ENCODE measurements around the gene PHF21A. TPM values are rescaled to one million over a fixed set of nuclear protein-coding genes. Genes with fewer than 3 reads are reported as not detected.

Gene PHF21A
- total RNA-seq, 2 donors from 2014 or later, result 50.3 to 64.3 TPM

DNA sequence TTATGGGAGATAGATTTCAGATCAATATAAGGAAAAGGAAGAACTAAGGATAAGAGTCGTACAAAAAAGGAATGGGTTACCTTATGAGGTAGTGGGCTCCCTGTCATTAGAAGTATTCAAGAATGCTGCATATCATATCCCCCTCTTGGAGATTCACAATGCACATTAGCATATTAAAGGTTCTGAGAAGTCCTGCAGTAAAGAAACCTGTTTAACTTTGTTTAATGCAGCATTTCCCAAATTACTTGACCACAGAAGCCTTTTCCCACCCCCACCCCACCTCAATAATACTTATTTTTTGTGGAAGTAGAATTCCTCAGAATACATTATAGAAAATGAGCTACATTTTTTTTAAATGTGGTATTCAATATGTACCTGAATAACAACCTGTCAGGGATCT lies 30.9 kb downstream of the PHF21A start:
- H3K36me3 Mint-ChIP-seq, result no peaks in the 10 kb centered on the region
- ATAC-seq, result no peak

DNA sequence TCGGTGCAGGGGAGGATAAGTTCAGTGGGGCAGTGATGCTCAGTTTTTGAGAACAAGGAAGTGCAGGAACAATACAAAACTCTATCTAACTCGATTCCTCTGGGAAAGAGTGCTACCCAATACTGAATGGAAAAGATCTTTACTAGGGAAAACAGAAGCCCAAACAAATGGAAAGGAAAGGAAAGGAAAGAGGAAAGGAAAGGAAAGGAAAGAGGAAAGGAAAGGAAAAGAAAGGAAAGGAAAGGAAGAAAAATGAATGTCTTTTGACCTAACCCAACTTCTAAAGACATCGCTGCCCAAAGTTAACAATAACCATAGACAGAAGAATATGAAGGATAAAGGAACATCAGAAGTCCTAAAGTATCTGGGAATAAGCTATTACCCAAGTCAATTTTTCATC lies 41.6 kb downstream of the PHF21A start:
- peaks cover 11% of the 10 kb centered on the region for H3K36me3 Mint-ChIP-seq

More for the DNA sequence above, 30.9 kb downstream of the PHF21A start:
- H3K27me3 Mint-ChIP-seq, result no peaks in the 10 kb centered on the region
- no peaks in the 10 kb centered on the region for H3K9me3 Mint-ChIP-seq
- H3K4me3 Mint-ChIP-seq, result no peak overlapping the region
- peaks cover 3 to 4% of the 10 kb centered on the region in 2 donors for H3K4me1 Mint-ChIP-seq (ENCODE audit: low read depth in 2 of 2)
- no peak for DNase-seq (ENCODE audit: low spot score)
- no peak overlapping the region for H3K27ac Mint-ChIP-seq

DNA sequence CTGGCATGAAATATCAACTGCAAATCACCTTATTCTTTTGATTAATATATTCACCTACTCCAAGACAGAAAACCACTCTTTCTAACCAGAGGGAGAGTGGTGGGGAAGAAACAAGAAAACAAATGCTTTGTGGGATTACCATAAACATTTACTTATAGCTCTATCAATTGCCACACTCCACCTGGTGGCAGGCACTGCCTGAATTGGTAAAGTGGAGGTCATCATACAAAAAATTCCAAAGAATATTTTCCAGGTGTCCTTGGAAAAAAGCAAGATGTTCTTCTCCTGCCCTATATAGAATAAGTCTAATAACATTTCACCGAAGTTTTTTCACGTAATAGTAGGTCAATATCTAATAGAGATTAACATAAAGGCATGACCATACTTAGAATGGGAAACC lies 45.3 kb downstream of the PHF21A start:
- Mint-ChIP-seq H3K4me1 (ENCODE audit: low read depth in 2 of 2) (peaks cover 7 to 18% of the 10 kb centered on the region in 2 donors), H3K27ac (no peak overlapping the region), H3K4me3 (no peak overlapping the region), H3K9me3 (no peaks in the 10 kb centered on the region), H3K27me3 (no peaks in the 10 kb centered on the region), H3K36me3 (peaks cover 15% of the 10 kb centered on the region)
- no peak for DNase-seq (ENCODE audit: low spot score)
- no peak for ATAC-seq

More for the DNA sequence above, 41.6 kb downstream of the PHF21A start:
- Mint-ChIP-seq H3K27ac (no peak overlapping the region), H3K4me1 (ENCODE audit: low read depth in 2 of 2) (peaks cover 3 to 12% of the 10 kb centered on the region in 2 donors), H3K4me3 (no peak overlapping the region), H3K9me3 (no peaks in the 10 kb centered on the region), H3K27me3 (no peaks in the 10 kb centered on the region)
- no peak for DNase-seq (ENCODE audit: low spot score)
- ATAC-seq, result no peak

DNA sequence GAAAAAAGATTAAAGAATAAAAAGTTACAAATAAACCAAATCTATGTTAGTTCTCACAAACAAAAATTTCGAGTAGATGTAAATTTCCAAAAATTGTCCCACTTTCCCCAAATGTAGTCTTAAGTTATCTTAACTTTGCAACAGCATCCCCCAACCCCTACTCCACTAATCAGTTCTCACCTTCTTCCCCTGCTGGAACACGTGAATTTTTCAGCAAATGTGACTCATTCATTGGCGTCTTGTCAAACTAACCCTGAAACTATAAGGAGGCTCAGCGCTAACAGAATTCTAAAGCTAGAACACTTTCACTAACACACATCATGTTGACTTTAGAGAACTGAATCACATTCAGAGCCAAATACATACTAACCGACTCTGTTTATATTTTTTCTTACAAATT lies 46.1 kb downstream of the PHF21A start:
- Mint-ChIP-seq H3K27me3 (no peaks in the 10 kb centered on the region), H3K9me3 (no peaks in the 10 kb centered on the region), H3K27ac (no peak overlapping the region), H3K4me1 (ENCODE audit: low read depth in 2 of 2) (peaks cover 7 to 18% of the 10 kb centered on the region in 2 donors), H3K36me3 (peaks cover 15% of the 10 kb centered on the region), H3K4me3 (no peak overlapping the region)
- no peak for DNase-seq (ENCODE audit: low spot score)
- ATAC-seq, result peak in 1 of 2 donors; percentile 69

DNA sequence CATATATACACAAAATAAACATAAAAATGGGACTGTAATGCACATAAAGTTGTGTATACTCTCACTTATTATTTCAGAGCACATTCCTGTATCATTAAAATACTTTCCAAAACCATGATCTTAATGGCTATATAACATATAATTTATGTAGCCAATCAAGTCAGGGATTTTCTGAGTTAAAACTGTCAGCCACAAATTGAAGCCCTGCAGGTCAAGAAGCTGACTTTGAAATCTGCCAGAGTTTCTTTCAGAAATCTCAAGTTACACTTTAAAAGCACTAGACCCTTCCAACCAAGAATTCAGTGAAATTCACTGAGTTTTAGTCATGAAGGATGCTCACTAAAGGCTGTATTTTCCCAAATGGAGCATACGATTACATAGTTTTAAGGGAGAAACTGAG lies 47.6 kb downstream of the PHF21A start:
- peaks cover 16% of the 10 kb centered on the region for H3K36me3 Mint-ChIP-seq
- peaks cover 17 to 25% of the 10 kb centered on the region in 2 donors for H3K4me1 Mint-ChIP-seq (ENCODE audit: low read depth in 2 of 2)
- DNase-seq (ENCODE audit: low spot score), result no peak

DNA sequence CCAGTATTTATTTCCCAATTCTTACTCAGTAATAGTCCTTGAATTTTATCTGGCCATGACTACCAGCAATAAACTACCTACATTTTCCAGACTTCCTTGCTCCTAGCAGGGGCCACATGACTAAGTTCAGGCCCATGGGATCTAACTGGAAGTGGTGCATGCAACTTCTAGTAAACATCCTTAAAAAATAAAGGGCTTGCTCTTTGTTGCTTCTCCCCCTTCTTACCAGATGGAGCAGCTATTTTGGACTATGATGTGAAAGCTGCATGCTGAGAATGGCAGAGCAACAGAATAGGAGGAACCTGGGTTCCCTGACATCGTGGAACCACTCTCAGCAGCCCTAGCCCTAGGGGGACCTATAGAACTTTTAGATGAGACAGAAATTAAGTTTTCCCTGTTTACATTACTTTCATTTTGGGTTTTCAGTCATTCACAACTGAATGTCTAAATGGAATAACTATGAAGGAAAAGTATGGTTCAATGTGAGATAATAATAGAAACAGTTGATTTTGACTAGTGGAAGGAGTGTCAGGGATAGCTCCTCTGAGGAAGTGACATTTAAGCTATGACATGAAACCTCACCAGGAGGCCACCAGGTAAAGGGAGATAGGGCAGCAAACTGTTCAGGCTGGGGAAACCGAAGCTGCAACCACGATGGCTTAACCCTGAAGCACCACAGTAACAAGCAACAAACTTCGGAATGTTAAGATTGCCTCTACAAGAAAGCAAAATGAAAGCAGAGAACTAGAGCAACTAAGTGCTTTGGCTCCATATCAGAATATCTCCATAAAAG lies 48.9 kb downstream of the PHF21A start:
- no peak overlapping the region for H3K4me3 Mint-ChIP-seq
- H3K27ac Mint-ChIP-seq, result peak overlapping the region in 1 of 2 donors; percentile 14
- H3K9me3 Mint-ChIP-seq, result no peaks in the 10 kb centered on the region
- peaks cover 18% of the 10 kb centered on the region for H3K36me3 Mint-ChIP-seq
- DNase-seq (ENCODE audit: low spot score), result no peak
- H3K4me1 Mint-ChIP-seq (ENCODE audit: low read depth in 2 of 2), result peaks cover 17 to 26% of the 10 kb centered on the region in 2 donors
- no peaks in the 10 kb centered on the region for H3K27me3 Mint-ChIP-seq
- ATAC-seq, result no peak

More for the DNA sequence above, 47.6 kb downstream of the PHF21A start:
- no peak for ATAC-seq
- Mint-ChIP-seq H3K27ac (no peak overlapping the region), H3K9me3 (no peaks in the 10 kb centered on the region), H3K27me3 (no peaks in the 10 kb centered on the region), H3K4me3 (no peak overlapping the region)

DNA sequence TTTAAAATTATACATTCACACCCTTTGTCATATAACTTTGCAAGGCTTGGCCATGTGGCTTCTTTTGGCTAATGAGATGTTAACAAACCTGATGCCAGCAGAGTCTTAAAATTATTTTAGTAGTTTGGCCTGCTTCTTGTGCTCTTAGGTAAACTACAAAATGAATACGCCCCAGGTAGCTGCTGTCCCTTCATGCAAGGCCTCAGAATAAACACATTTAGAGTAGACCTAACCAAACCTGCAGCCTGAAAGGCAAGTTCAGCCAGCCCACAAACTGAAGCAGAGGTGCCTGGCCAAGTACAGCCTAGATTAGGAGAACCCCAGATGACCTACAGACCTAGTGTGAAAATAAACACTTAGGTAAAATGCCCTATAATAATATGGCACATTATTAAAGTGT lies 50.2 kb downstream of the PHF21A start:
- ATAC-seq, result no peak
- Mint-ChIP-seq H3K27me3 (no peaks in the 10 kb centered on the region), H3K4me3 (no peak overlapping the region), H3K27ac (no peak overlapping the region), H3K4me1 (ENCODE audit: low read depth in 2 of 2) (peaks cover 19 to 26% of the 10 kb centered on the region in 2 donors), H3K36me3 (peaks cover 18% of the 10 kb centered on the region), H3K9me3 (no peaks in the 10 kb centered on the region)
- DNase-seq (ENCODE audit: low spot score), result no peak

DNA sequence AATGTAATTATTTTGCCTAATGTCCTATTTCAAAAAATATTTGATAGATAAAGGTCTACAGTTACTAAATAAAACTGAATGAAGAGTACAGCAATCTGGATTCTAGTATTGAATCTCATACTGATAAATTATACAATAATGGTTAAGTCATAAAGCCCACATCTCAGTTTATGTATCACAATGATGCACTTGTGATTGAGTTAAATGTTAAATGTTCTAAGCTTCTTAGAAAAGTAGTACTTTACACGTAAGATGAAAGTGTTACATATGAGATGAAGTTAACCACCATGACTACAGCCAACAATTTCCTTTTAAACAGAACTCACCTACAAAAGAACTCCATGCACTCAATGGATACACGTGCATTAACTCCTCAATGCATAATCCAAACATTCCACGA lies 51.7 kb downstream of the PHF21A start:
- H3K4me3 Mint-ChIP-seq, result no peak overlapping the region
- peak overlapping the region in 1 of 2 donors; percentile 28 for H3K27ac Mint-ChIP-seq
- H3K27me3 Mint-ChIP-seq, result no peaks in the 10 kb centered on the region
- peaks cover 11% of the 10 kb centered on the region for H3K36me3 Mint-ChIP-seq
- H3K9me3 Mint-ChIP-seq, result no peaks in the 10 kb centered on the region
- ATAC-seq, result peak in 1 of 2 donors; percentile 65
- no peak for DNase-seq (ENCODE audit: low spot score)
- peaks cover 19 to 24% of the 10 kb centered on the region in 2 donors for H3K4me1 Mint-ChIP-seq (ENCODE audit: low read depth in 2 of 2)

DNA sequence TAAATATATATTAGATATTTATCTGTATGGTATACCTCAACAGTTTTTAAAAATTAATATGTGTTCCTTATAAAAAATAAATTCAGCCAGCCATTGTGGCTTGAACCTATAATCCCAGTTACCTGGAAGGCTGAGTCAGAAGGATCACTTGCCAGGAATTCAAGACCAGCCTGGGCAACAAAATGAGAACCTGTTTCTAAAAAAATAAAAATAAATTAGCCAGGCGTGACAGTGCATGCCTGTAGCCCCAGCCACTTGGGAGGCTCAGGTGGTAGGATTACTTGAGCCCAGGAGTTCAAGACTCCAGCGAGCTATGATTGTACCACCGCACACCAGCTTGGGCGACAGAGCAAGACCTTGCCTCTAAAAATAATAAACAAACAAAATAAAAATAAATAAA lies 54.9 kb downstream of the PHF21A start:
- Mint-ChIP-seq H3K9me3 (no peaks in the 10 kb centered on the region), H3K4me1 (ENCODE audit: low read depth in 2 of 2) (peaks cover 15 to 26% of the 10 kb centered on the region in 2 donors), H3K27me3 (no peaks in the 10 kb centered on the region), H3K4me3 (no peak overlapping the region), H3K36me3 (peaks cover 8% of the 10 kb centered on the region), H3K27ac (no peak overlapping the region)
- ATAC-seq (no peak), DNase-seq (ENCODE audit: low spot score) (no peak)

DNA sequence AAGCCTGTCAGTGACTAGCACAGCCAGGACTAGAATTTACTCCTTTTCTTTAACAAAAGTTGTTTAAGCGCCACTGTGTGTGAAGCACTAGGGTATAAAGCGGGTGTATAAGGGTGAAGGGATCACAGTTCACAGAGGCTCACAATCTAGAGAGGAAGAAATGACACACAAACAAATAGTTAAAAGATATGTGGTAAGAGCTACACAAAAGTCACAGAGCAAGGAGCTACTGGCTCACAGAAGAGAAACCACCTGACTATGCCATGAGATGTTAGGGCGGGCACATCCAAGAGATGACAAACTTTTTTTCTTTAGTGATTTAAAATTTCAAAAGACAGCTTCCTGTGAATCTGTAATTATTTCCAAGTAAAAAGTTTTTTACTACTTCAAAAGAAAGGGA lies 55.6 kb downstream of the PHF21A start:
- DNase-seq (ENCODE audit: low spot score) (no peak), ATAC-seq (no peak)
- H3K4me3 Mint-ChIP-seq, result no peak overlapping the region
- peaks cover 8% of the 10 kb centered on the region for H3K36me3 Mint-ChIP-seq
- no peak overlapping the region for H3K27ac Mint-ChIP-seq
- H3K9me3 Mint-ChIP-seq, result no peaks in the 10 kb centered on the region
- H3K27me3 Mint-ChIP-seq, result no peaks in the 10 kb centered on the region
- H3K4me1 Mint-ChIP-seq (ENCODE audit: low read depth in 2 of 2), result peaks cover 15 to 26% of the 10 kb centered on the region in 2 donors

DNA sequence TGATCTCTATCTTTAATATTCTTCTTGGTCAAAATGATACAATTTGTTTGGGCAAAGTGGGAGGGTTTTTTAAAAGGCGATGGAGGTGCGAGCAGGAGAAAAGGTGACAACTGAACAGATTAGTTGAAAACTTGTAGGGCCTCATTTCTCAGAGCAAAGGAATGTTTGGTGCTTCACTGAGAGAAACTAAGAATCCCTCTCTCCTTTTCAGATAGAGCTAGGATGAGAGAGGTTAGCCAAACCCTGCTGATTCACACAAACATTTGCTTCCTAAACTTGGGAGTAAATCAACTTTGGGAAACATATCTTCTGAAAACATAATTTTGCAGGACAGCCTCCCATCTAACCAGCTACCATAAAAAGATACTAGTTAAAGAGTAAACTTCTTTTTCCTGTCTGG lies 57.0 kb downstream of the PHF21A start:
- DNase-seq (ENCODE audit: low spot score) (no peak), ATAC-seq (no peak)
- Mint-ChIP-seq H3K36me3 (peaks cover 7% of the 10 kb centered on the region), H3K27ac (no peak overlapping the region), H3K4me3 (no peak overlapping the region), H3K9me3 (no peaks in the 10 kb centered on the region), H3K4me1 (ENCODE audit: low read depth in 2 of 2) (peaks cover 11 to 20% of the 10 kb centered on the region in 2 donors), H3K27me3 (no peaks in the 10 kb centered on the region)

DNA sequence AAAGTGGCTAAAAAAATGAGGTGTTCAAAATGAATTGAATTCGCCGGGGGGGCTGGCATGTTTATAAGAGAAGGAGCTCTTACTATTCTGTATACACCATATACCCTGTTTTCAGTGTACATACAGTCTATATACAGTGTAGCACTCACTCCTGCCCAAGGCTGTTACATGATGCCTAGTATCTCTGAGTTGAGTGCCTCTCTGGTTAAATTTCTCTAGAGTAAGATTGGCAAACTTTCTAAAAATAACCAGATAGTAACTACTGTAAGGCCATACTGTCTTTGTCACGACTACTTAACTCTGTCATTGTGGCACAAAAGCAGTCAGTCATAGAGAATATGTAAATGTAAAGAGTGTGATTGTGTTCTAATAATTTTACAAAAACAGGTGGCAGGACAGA lies 58.1 kb downstream of the PHF21A start:
- peaks cover 7 to 13% of the 10 kb centered on the region in 2 donors for H3K4me1 Mint-ChIP-seq (ENCODE audit: low read depth in 2 of 2)
- no peak overlapping the region for H3K4me3 Mint-ChIP-seq
- ATAC-seq (no peak), DNase-seq (ENCODE audit: low spot score) (no peak)
- no peak overlapping the region for H3K27ac Mint-ChIP-seq
- H3K27me3 Mint-ChIP-seq, result no peaks in the 10 kb centered on the region
- H3K36me3 Mint-ChIP-seq, result no peaks in the 10 kb centered on the region
- H3K9me3 Mint-ChIP-seq, result no peaks in the 10 kb centered on the region

DNA sequence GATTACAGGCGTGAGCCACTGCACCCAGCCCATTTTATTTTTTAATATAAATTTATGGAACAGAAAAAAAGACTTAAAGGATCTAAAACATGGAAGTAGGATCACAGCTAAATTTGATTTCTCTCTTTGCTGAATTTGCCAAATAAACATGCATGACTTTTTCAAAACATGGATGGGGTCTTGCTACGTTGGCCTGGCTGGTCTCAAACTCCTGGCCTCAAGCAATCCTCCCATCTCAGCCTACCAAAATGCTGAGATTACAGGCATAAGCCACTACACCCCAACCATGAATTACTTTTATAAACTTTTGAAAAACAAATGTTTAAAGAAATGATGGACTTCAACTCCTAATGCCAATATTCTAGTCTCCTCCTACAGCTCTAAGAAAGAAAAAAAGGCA lies 61.2 kb downstream of the PHF21A start:
- Mint-ChIP-seq H3K9me3 (no peaks in the 10 kb centered on the region), H3K4me1 (ENCODE audit: low read depth in 2 of 2) (peaks cover 2 to 8% of the 10 kb centered on the region in 2 donors), H3K27ac (no peak overlapping the region), H3K4me3 (no peak overlapping the region), H3K27me3 (no peaks in the 10 kb centered on the region), H3K36me3 (no peaks in the 10 kb centered on the region)
- DNase-seq (ENCODE audit: low spot score) (no peak), ATAC-seq (no peak)

DNA sequence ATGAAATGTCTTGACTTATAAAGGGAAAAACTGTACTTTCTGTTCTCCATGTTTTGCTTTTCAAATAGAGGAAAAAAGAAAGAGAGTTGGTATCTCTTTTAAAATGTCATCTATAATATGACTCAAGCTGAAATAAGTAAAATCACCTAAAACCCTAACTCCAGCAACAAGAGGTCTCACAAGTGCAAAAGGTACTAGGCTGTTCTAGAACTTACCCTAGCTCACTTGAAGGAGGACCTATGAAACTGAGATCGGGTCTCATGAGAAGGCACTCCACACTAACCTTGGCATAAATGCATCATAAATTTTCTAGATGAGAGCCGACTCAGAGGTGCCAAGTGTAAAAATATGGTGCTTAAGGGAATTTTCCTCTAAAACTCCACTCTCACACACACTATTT lies 63.8 kb downstream of the PHF21A start:
- no peak for ATAC-seq
- DNase-seq (ENCODE audit: low spot score), result no peak
- Mint-ChIP-seq H3K9me3 (no peaks in the 10 kb centered on the region), H3K4me3 (no peak overlapping the region), H3K27ac (no peak overlapping the region), H3K4me1 (ENCODE audit: low read depth in 2 of 2) (peaks cover 2 to 4% of the 10 kb centered on the region in 2 donors), H3K36me3 (no peaks in the 10 kb centered on the region), H3K27me3 (no peaks in the 10 kb centered on the region)
